Measurements from ENCODE around the gene RABGEF1.
"Not testable (repeated sequence)": the region's sequence is repeated elsewhere in the genome, so short reads cannot be mapped to it uniquely, and the experiment has no call there.

The RABGEF1 gene

GRCh38 chr7:66816658-66817057 is 76.1 kb downstream of the RABGEF1 start:
- DNase-seq = not testable (repeated sequence)

- DNase-seq = not testable (repeated sequence)
Measured at GRCh38 chr7:66817208-66817795, 76.8 kb downstream of the RABGEF1 start.

GRCh38 chr7:66817956-66818355 is 77.4 kb downstream of the RABGEF1 start:
- not testable (repeated sequence) for DNase-seq

GRCh38 chr7:66824041-66824440 is 83.5 kb downstream of the RABGEF1 start:
- no peak for DNase-seq

- DNase-seq = peak; percentile 61
Measured at GRCh38 chr7:66825538-66825937, 85.0 kb downstream of the RABGEF1 start.

- DNase-seq = no peak
Measured at GRCh38 chr7:66826649-66827048, 86.1 kb downstream of the RABGEF1 start.

GRCh38 chr7:66830976-66831375 is 90.4 kb downstream of the RABGEF1 start:
- not testable (repeated sequence) for DNase-seq

- DNase-seq = no peak
Measured at GRCh38 chr7:66832531-66833351, 92.2 kb downstream of the RABGEF1 start.

GRCh38 chr7:66837007-66837406 is 96.5 kb downstream of the RABGEF1 start:
- peak; percentile 68 for DNase-seq

- no peak for DNase-seq
Measured at GRCh38 chr7:66837661-66838060, 97.1 kb downstream of the RABGEF1 start.

GRCh38 chr7:66839814-66840213 is 99.3 kb downstream of the RABGEF1 start:
- DNase-seq = no peak

GRCh38 chr7:66840316-66840715 is 99.8 kb downstream of the RABGEF1 start:
- DNase-seq = no peak

GRCh38 chr7:66841898-66842297 is 101.4 kb downstream of the RABGEF1 start:
- DNase-seq = no peak

GRCh38 chr7:66843492-66843891 is 103.0 kb downstream of the RABGEF1 start:
- not testable (repeated sequence) for DNase-seq

GRCh38 chr7:66844552-66845378 is 104.2 kb downstream of the RABGEF1 start:
- peak; percentile 100 for DNase-seq

GRCh38 chr7:66845379-66846095 is 105.0 kb downstream of the RABGEF1 start:
- DNase-seq = no peak

GRCh38 chr7:66846096-66846445 is 105.5 kb downstream of the RABGEF1 start:
- not testable (repeated sequence) for DNase-seq

- DNase-seq = not testable (repeated sequence)
Measured at GRCh38 chr7:66847523-66847855, 107.0 kb downstream of the RABGEF1 start.

GRCh38 chr7:66847879-66848790 is 107.6 kb downstream of the RABGEF1 start:
- DNase-seq = no peak

- no peak for DNase-seq
Measured at GRCh38 chr7:66859339-66859738, 118.8 kb downstream of the RABGEF1 start.

- DNase-seq = peak; percentile 69
Measured at GRCh38 chr7:66859794-66860645, 119.5 kb downstream of the RABGEF1 start.

Measured in activated CD4-positive, alpha-beta T cell treated with anti-CD3 and anti-CD28 coated beads, Interleukin-2, Interleukin-6, amounts not matched to agents 100 ng/mL and 50 ng/mL, durations not matched to agents 16 hours and 8 hours (primary cell).